K562 (cell line): ENCODE measurements around the gene LMOD1. TPM values are rescaled to one million over a fixed set of nuclear protein-coding genes. Genes with fewer than 3 reads are reported as not detected.

ENCODE experiments used
- CBX3 ChIP-seq, 2 experiments: IDR thresholded peaks; 1 replicate in 1 of 2; 2 replicates in 1 of 2; pipeline ENCODE4 v1.6.1; 2012; ENCODE audit warnings: inconsistent platforms in 2 of 2, low read length in 2 of 2, borderline replicate concordance in 1 of 2, control low read depth in 1 of 2
- ERF ChIP-seq: fragments of 450-650 bp; formaldehyde crosslinking; IDR thresholded peaks from 2 replicates; pipeline ENCODE4 v1.4.0; 2020; ENCODE audit warnings: mild to moderate bottlenecking, mixed read lengths
- ESRRA ChIP-seq: fragments of 450-650 bp; IDR thresholded peaks from 2 replicates; pipeline ENCODE4 v1.6.1; 2014; ENCODE audit warnings: low read depth, mild to moderate bottlenecking, moderate library complexity, borderline replicate concordance
- HDAC1 ChIP-seq, 2 experiments: fragments of 450-650 bp; IDR thresholded peaks; 2 replicates each; pipeline ENCODE4 v1.6.1; 2016 to 2017; ENCODE audit warnings: inconsistent platforms in 1 of 2, mild to moderate bottlenecking in 1 of 2, moderate library complexity in 1 of 2
- MCM3 ChIP-seq: fragments of 450-650 bp; IDR thresholded peaks from 2 replicates; pipeline ENCODE4 v1.6.1; 2016
- NFIC ChIP-seq: fragments of 450-650 bp; IDR thresholded peaks from 2 replicates; pipeline ENCODE4 v1.6.1; 2017; ENCODE audit warnings: mild to moderate bottlenecking, inconsistent platforms
- NR2C1 ChIP-seq, 2 experiments: fragments of 450-650 bp; IDR thresholded peaks; 2 replicates each; pipeline ENCODE4 v1.6.1; 2017; ENCODE audit warnings: mild to moderate bottlenecking in 2 of 2, antibody characterized with exemption in 1 of 2, inconsistent platforms in 1 of 2, missing compliant biosample characterization in 1 of 2, missing genetic modification characterization in 1 of 2
- NR2C2 ChIP-seq, 2 experiments: fragments of 200-800 bp in 1 of 2; sonication (Bioruptor generic) in 1 of 2; sonication (generic) in 1 of 2; formaldehyde crosslinking in 1 of 2; IDR thresholded peaks; 2 replicates each; pipeline versions ENCODE4 v1.6.1 to v1.8.0; 2016 to 2022; ENCODE audit warnings: mild to moderate bottlenecking in 1 of 2, missing compliant biosample characterization in 1 of 2, missing genetic modification characterization in 1 of 2, missing genetic modification reagents in 1 of 2
- PCBP2 ChIP-seq: fragments of 200-400 bp; formaldehyde crosslinking; IDR thresholded peaks from 2 replicates; pipeline ENCODE4 v1.6.1; 2018; ENCODE audit warnings: low read length, low read depth, mild to moderate bottlenecking, moderate library complexity; ENCODE audit not compliant: poor library complexity, severe bottlenecking
- PHB ChIP-seq: fragments of 250-450 bp; sonication (Bioruptor Pico); IDR thresholded peaks from 2 replicates; pipeline ENCODE4 v1.5.0; 2021
- PHTF2 ChIP-seq: fragments of 250-450 bp; sonication (Bioruptor Pico); IDR thresholded peaks from 2 replicates; pipeline ENCODE4 v1.5.0; 2021; ENCODE audit warnings: mild to moderate bottlenecking
- SPI1 ChIP-seq: IDR thresholded peaks from 2 replicates; pipeline ENCODE4 v1.6.1; 2011; ENCODE audit warnings: low read depth, low read length, control low read depth, borderline replicate concordance
- ZC3H11A ChIP-seq: IDR thresholded peaks from 2 replicates; pipeline ENCODE4 v1.6.1; 2012; ENCODE audit warnings: low read depth, low read length, improper control_type of control experiment
- ZFP36 ChIP-seq: fragments of 150-350 bp; IDR thresholded peaks from 2 replicates; pipeline ENCODE4 v1.6.1; 2018; ENCODE audit warnings: low read length, low read depth; ENCODE audit not compliant: partially characterized antibody
- ZNF121 ChIP-seq: sonication (generic); formaldehyde crosslinking; conservative IDR thresholded peaks from 2 replicates; pipeline ENCODE4 v1.8.0; 2022; ENCODE audit warnings: missing genetic modification reagents
- ZNF586 ChIP-seq: fragments of 450-650 bp; formaldehyde crosslinking; conservative IDR thresholded peaks from 2 replicates; pipeline ENCODE4 v1.4.0; 2020; ENCODE audit warnings: mild to moderate bottlenecking, moderate library complexity
- polyA plus RNA-seq, 8 experiments: library from polyadenylated mRNA; depleted of rRNA in 4 of 8; stranded (reverse) in 5 of 8; unstranded in 3 of 8; fragments of >200 nt; fragmentation: Nextera tagmentation in 2 of 8; fragmentation: Illumina TruSeq in 1 of 8; extraction: Ambion mirVana in 2 of 8; extraction: Trizol in 1 of 8; gene quantifications; 2 replicates each; pipeline versions ENCODE4 v1.2.1 to v1.2.3, GENCODE V29; 2011 to 2014; ENCODE audit warnings: inconsistent platforms in 1 of 8, missing spikeins in 1 of 8
- total RNA-seq, 7 experiments: library from RNA; depleted of rRNA in 6 of 7; stranded (reverse); fragments of >200 nt in 6 of 7; fragmentation: Illumina TruSeq in 2 of 7; extraction: Trizol in 2 of 7; gene quantifications; 2 replicates each; pipeline versions ENCODE4 v1.2.1 to v1.2.3, GENCODE V29; 2011 to 2021; ENCODE audit warnings: low replicate concordance in 1 of 7
- TF ChIP-seq, protein P1 (sequence below): sonication (generic); formaldehyde crosslinking; IDR thresholded peaks from 2 replicates; pipeline ENCODE4 v1.8.1; 2023; ENCODE audit warnings: mild to moderate bottlenecking, missing genetic modification reagents
- TF ChIP-seq, protein P2 (sequence below): sonication (generic); formaldehyde crosslinking; IDR thresholded peaks from 2 replicates; pipeline ENCODE4 v1.9.0; 2022; ENCODE audit warnings: mild to moderate bottlenecking, missing genetic modification reagents
- TF ChIP-seq, protein P3 (sequence below): fragments of 450-650 bp; formaldehyde crosslinking; IDR thresholded peaks from 2 replicates; pipeline ENCODE4 v1.4.0; 2020; ENCODE audit warnings: mild to moderate bottlenecking, mixed read lengths
- TF ChIP-seq, protein P4 (sequence below): fragments of 450-650 bp; formaldehyde crosslinking; conservative IDR thresholded peaks from 2 replicates; pipeline ENCODE4 v1.4.0; 2022; ENCODE audit warnings: mild to moderate bottlenecking, missing genetic modification characterization
- TF ChIP-seq, protein P5 (sequence below), 2 experiments: fragments of 450-650 bp; conservative IDR thresholded peaks; 2 replicates each; pipeline ENCODE4 v1.6.1; 2017; ENCODE audit warnings: mild to moderate bottlenecking in 2 of 2, moderate library complexity in 2 of 2

LMOD1 gene
- total and polyA plus RNA-seq, 9 of the 15 experiments (the other 6 are each of a cell fraction or from before 2014, with no cell fraction given): 0.03 to 0.54 (median 0.38) TPM; not detected in 1

DNA sequence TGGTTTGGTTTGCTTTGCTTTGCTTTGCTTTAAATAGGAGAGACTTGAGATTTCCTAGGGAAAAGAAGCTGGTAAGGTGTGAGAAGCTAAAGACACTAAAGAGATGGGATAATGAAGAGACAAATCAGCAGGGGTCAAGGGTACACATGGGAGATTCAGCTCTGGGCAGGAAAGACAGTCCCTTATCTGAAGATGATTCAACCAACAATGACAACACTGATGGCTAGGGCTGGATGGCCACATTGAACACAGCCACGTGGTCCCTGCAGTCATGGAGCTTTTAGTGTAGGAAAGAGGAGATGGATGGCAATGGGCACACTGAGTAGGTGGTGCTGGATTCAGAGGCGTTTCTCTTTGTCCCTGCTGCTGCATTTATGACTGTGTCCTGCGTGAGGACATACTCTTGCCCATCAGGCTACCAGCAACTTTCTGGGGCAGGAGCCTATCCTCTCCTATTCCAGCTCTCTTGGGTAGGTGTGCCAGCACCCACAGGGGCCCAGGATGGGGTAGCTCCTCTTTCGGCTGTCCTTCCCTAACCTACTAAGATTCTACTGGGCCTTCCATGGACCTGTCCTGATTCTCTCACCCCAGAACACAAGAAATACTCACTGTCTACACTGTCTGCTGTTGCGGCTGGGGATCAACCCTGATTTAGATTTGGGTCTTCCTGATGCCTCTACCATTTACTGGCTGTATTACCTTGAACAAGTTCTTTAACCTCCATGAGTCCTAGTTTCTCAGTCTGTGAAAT is 59.1 kb downstream of the LMOD1 start (continued):
- TF ChIP-seq, protein P1, sequence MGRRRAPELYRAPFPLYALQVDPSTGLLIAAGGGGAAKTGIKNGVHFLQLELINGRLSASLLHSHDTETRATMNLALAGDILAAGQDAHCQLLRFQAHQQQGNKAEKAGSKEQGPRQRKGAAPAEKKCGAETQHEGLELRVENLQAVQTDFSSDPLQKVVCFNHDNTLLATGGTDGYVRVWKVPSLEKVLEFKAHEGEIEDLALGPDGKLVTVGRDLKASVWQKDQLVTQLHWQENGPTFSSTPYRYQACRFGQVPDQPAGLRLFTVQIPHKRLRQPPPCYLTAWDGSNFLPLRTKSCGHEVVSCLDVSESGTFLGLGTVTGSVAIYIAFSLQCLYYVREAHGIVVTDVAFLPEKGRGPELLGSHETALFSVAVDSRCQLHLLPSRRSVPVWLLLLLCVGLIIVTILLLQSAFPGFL (CRISPR knock-in tag): 0 out of 2 replicates have a peak, but pooled peaks have one; percentile 61
- TF ChIP-seq HDAC1 (IDR thresholded peaks at IDR 0.05): peak in 1 of 2 experiments; percentile 52; a peak in 2 of 4 replicates
- TF ChIP-seq NR2C1 (IDR thresholded peaks at IDR 0.05): no peak
- peak; percentile 53 for TF ChIP-seq NR2C1 (tag; IDR thresholded peaks at IDR 0.05)
- TF ChIP-seq ZFP36: no peak
- TF ChIP-seq ZNF121 (CRISPR knock-in tag): no peak
- TF ChIP-seq, protein P2, sequence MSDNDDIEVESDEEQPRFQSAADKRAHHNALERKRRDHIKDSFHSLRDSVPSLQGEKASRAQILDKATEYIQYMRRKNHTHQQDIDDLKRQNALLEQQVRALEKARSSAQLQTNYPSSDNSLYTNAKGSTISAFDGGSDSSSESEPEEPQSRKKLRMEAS (CRISPR knock-in tag): peak; percentile 73
- no peak for TF ChIP-seq MCM3
- TF ChIP-seq SPI1: no peak
- no peak for TF ChIP-seq NFIC
- no peak for TF ChIP-seq ZC3H11A
- no peak for TF ChIP-seq ESRRA
- no peak for TF ChIP-seq PCBP2
- TF ChIP-seq CBX3 (IDR thresholded peaks at IDR 0.05; ENCODE audit: borderline replicate concordance in 1 of 2, low read length in 2 of 2): no peak
- no peak for TF ChIP-seq NR2C2 (CRISPR knock-in tag; IDR thresholded peaks at IDR 0.05)
- TF ChIP-seq NR2C2 (tag; IDR thresholded peaks at IDR 0.05): peak; percentile 43; the same call in 1 of the 2 replicates
- TF ChIP-seq ZNF586 (CRISPR knock-in tag): no peak
- no peak for TF ChIP-seq PHTF2 (CRISPR knock-in tag)
- TF ChIP-seq ERF (CRISPR knock-in tag): no peak
- TF ChIP-seq, protein P3, sequence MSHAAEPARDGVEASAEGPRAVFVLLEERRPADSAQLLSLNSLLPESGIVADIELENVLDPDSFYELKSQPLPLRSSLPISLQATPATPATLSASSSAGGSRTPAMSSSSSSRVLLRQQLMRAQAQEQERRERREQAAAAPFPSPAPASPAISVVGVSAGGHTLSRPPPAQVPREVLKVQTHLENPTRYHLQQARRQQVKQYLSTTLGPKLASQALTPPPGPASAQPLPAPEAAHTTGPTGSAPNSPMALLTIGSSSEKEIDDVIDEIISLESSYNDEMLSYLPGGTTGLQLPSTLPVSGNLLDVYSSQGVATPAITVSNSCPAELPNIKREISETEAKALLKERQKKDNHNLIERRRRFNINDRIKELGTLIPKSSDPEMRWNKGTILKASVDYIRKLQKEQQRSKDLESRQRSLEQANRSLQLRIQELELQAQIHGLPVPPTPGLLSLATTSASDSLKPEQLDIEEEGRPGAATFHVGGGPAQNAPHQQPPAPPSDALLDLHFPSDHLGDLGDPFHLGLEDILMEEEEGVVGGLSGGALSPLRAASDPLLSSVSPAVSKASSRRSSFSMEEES (CRISPR knock-in tag): no peak
- TF ChIP-seq, protein P4, sequence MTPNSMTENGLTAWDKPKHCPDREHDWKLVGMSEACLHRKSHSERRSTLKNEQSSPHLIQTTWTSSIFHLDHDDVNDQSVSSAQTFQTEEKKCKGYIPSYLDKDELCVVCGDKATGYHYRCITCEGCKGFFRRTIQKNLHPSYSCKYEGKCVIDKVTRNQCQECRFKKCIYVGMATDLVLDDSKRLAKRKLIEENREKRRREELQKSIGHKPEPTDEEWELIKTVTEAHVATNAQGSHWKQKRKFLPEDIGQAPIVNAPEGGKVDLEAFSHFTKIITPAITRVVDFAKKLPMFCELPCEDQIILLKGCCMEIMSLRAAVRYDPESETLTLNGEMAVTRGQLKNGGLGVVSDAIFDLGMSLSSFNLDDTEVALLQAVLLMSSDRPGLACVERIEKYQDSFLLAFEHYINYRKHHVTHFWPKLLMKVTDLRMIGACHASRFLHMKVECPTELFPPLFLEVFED: no peak
- TF ChIP-seq PHB: no peak
- TF ChIP-seq, protein P5, sequence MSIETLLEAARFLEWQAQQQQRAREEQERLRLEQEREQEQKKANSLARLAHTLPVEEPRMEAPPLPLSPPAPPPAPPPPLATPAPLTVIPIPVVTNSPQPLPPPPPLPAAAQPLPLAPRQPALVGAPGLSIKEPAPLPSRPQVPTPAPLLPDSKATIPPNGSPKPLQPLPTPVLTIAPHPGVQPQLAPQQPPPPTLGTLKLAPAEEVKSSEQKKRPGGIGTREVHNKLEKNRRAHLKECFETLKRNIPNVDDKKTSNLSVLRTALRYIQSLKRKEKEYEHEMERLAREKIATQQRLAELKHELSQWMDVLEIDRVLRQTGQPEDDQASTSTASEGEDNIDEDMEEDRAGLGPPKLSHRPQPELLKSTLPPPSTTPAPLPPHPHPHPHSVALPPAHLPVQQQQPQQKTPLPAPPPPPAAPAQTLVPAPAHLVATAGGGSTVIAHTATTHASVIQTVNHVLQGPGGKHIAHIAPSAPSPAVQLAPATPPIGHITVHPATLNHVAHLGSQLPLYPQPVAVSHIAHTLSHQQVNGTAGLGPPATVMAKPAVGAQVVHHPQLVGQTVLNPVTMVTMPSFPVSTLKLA (conservative IDR thresholded peaks at IDR 0.05): peak; percentile 78 to 82
